GM18526 (cell line): ENCODE results near the gene CBFA2T2.

ENCODE experiments used
- POLR2A ChIP-seq: IDR thresholded peaks from 3 replicates; pipeline ENCODE4 v1.6.1; 2011; ENCODE audit not compliant: insufficient read length; ENCODE audit errors: extremely low read depth

The CBFA2T2 gene

GRCh38 chr20:33490934-33491656 lies 1.2 kb downstream of the CBFA2T2 start:
- no peak for TF ChIP-seq POLR2A

- no peak for TF ChIP-seq POLR2A
Measured at GRCh38 chr20:33493076-33493766, 3.3 kb downstream of the CBFA2T2 start.

GRCh38 chr20:33499355-33499754 lies 9.5 kb downstream of the CBFA2T2 start:
- no peak for TF ChIP-seq POLR2A

GRCh38 chr20:33501000-33501399 lies 11.1 kb downstream of the CBFA2T2 start:
- TF ChIP-seq POLR2A = no peak

GRCh38 chr20:33503564-33503963 lies 13.7 kb downstream of the CBFA2T2 start:
- no peak for TF ChIP-seq POLR2A

GRCh38 chr20:33506576-33506975 lies 16.7 kb downstream of the CBFA2T2 start:
- no peak for TF ChIP-seq POLR2A

- no peak for TF ChIP-seq POLR2A
Measured at GRCh38 chr20:33507461-33507860, 17.6 kb downstream of the CBFA2T2 start.

GRCh38 chr20:33515569-33516216 lies 25.8 kb downstream of the CBFA2T2 start:
- TF ChIP-seq POLR2A = no peak

GRCh38 chr20:33516882-33517281 lies 27.0 kb downstream of the CBFA2T2 start:
- TF ChIP-seq POLR2A = no peak

- no peak for TF ChIP-seq POLR2A
Measured at GRCh38 chr20:33518071-33518470, 28.2 kb downstream of the CBFA2T2 start.

GRCh38 chr20:33521461-33521860 lies 31.6 kb downstream of the CBFA2T2 start:
- TF ChIP-seq POLR2A = no peak

- no peak for TF ChIP-seq POLR2A
Measured at GRCh38 chr20:33522256-33522820, 32.4 kb downstream of the CBFA2T2 start.

- no peak for TF ChIP-seq POLR2A
Measured at GRCh38 chr20:33524261-33524660, 34.4 kb downstream of the CBFA2T2 start.

GRCh38 chr20:33526769-33527168 lies 36.9 kb downstream of the CBFA2T2 start:
- TF ChIP-seq POLR2A = no peak

GRCh38 chr20:33531047-33531877 lies 41.4 kb downstream of the CBFA2T2 start:
- no peak for TF ChIP-seq POLR2A
